ENCODE data around the gene ADGRG3.

DNA sequence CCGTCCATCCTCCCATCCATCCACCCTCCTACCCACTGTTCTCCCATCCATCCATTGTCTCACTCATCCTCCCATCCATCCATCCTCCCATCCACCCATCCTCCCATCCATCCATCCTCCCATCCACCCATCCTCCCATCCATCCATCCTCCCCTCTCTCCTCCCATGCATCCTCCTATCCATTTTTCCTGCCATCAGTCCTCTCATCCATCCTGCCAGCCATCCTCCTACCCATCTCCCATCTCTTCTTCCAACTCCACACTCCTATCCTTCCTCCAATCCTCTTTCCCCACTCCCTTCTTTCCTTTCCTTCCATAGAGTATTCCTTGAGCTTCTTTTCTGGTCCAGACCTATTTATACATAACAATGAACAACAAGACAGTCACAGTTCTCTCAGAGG, 38.6 kb downstream of the ADGRG3 start:
- no peak for TF ChIP-seq EZH2phosphoT487 (IDR thresholded peaks at IDR 0.05; ENCODE audit: low read depth, severe bottlenecking, unreplicated experiment)
- TF ChIP-seq, protein P1, sequence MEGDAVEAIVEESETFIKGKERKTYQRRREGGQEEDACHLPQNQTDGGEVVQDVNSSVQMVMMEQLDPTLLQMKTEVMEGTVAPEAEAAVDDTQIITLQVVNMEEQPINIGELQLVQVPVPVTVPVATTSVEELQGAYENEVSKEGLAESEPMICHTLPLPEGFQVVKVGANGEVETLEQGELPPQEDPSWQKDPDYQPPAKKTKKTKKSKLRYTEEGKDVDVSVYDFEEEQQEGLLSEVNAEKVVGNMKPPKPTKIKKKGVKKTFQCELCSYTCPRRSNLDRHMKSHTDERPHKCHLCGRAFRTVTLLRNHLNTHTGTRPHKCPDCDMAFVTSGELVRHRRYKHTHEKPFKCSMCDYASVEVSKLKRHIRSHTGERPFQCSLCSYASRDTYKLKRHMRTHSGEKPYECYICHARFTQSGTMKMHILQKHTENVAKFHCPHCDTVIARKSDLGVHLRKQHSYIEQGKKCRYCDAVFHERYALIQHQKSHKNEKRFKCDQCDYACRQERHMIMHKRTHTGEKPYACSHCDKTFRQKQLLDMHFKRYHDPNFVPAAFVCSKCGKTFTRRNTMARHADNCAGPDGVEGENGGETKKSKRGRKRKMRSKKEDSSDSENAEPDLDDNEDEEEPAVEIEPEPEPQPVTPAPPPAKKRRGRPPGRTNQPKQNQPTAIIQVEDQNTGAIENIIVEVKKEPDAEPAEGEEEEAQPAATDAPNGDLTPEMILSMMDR (IDR thresholded peaks at IDR 0.05; ENCODE audit: poor library complexity) = no peak
- TF ChIP-seq EZH2 (IDR thresholded peaks at IDR 0.05; ENCODE audit: borderline replicate concordance) = no peak
